ENCODE measurements around the gene EPN2. TPM values are rescaled to one million over a fixed set of nuclear protein-coding genes. Genes with fewer than 3 reads are reported as not detected.

EPN2 gene
- polyA plus RNA-seq, 1 donor (not counting 4 experiments of a cell fraction or from before 2014, with no cell fraction given): 30.2 TPM

DNA sequence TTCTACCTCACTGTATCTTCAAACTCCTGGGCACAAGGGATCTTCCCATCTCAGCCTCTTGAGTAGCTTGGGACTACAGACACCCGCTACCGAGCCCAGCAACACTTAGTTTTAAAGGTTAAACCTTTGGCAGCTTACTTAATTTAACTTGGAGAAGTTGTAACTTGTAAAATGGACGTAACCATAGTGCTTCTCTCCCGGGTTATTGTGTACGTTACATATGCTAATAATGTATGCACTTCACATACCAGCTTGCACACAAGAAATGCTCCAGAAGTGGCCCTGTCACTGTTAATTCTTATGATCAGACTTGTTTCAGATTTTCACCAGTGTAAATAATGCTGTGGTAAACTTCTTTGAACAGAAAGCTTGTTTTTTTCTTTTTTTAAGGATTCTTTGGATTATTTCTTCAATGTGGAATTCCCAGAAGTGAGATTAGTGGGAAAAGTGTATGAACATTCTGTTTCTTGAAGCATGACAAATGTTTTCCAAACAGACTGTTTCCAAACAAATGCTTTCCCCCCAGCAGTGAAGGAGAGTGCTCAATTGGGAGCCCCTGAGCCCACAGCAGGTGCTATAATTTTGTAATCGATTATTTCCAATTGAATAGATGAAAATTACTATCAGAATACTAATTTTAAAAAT lies 61.5 kb downstream of the EPN2 start:
- Histone ChIP-seq H3K27ac (ENCODE audit: control insufficient read depth, insufficient read depth, low read length) (no peak overlapping the region), H3K9me1 (ENCODE audit: control insufficient read depth, extremely low read depth, insufficient read depth, low read length) (peaks cover 7% of the 10 kb centered on the region), H3K27me3 (ENCODE audit: control insufficient read depth, extremely low read depth, insufficient read depth, low read length) (no peaks in the 10 kb centered on the region), H3K4me3 (ENCODE audit: control insufficient read depth in 2 of 3, extremely low read depth in 1 of 3, insufficient read depth in 2 of 3, low read depth in 1 of 3, low read length in 3 of 3) (no peak overlapping the region), H3K4me2 (ENCODE audit: control insufficient read depth, extremely low read depth, insufficient read depth, low read depth, low read length) (no peak overlapping the region), H3K9ac (ENCODE audit: control insufficient read depth, extremely low read depth, insufficient read depth, low read length) (no peak overlapping the region), H3K79me2 (ENCODE audit: control insufficient read depth, insufficient read depth, low read length) (no peaks in the 10 kb centered on the region), H4K20me1 (ENCODE audit: control insufficient read depth, extremely low read depth, insufficient read depth, low read length) (peaks cover 3% of the 10 kb centered on the region), H3K4me1 (ENCODE audit: control insufficient read depth, extremely low read depth, insufficient read depth, low read length) (no peaks in the 10 kb centered on the region), H3K9me3 (ENCODE audit: control insufficient read depth, low read depth, low read length) (no peaks in the 10 kb centered on the region), H2AFZ (ENCODE audit: control insufficient read depth, low read length) (no peak overlapping the region), H3K36me3 (ENCODE audit: control insufficient read depth in 2 of 2, extremely low read depth in 1 of 2, insufficient read depth in 2 of 2, low read length in 2 of 2) (peaks cover 6 to 7% of the 10 kb centered on the region in 2 experiments)
- DNase-seq (ENCODE audit: low read depth, low spot score): no peak
- dilution Hi-C loops (cut with MboI; ENCODE audit: extremely low pct_ligation_motif_present, low sequenced_read_pairs): no loop called here
- TF ChIP-seq, protein P1, sequence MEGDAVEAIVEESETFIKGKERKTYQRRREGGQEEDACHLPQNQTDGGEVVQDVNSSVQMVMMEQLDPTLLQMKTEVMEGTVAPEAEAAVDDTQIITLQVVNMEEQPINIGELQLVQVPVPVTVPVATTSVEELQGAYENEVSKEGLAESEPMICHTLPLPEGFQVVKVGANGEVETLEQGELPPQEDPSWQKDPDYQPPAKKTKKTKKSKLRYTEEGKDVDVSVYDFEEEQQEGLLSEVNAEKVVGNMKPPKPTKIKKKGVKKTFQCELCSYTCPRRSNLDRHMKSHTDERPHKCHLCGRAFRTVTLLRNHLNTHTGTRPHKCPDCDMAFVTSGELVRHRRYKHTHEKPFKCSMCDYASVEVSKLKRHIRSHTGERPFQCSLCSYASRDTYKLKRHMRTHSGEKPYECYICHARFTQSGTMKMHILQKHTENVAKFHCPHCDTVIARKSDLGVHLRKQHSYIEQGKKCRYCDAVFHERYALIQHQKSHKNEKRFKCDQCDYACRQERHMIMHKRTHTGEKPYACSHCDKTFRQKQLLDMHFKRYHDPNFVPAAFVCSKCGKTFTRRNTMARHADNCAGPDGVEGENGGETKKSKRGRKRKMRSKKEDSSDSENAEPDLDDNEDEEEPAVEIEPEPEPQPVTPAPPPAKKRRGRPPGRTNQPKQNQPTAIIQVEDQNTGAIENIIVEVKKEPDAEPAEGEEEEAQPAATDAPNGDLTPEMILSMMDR (optimal IDR thresholded peaks at IDR 0.05 in 1 of 3, IDR thresholded peaks at IDR 0.05 in 1 of 3, conservative IDR thresholded peaks at IDR 0.05 in 1 of 3; ENCODE audit: extremely low read depth in 1 of 3, insufficient read depth in 2 of 3, low read length in 3 of 3): no peak
- no peak for TF ChIP-seq EZH2 (IDR thresholded peaks at IDR 0.05; ENCODE audit: low read length)
- no peak for FAIRE-seq

DNA sequence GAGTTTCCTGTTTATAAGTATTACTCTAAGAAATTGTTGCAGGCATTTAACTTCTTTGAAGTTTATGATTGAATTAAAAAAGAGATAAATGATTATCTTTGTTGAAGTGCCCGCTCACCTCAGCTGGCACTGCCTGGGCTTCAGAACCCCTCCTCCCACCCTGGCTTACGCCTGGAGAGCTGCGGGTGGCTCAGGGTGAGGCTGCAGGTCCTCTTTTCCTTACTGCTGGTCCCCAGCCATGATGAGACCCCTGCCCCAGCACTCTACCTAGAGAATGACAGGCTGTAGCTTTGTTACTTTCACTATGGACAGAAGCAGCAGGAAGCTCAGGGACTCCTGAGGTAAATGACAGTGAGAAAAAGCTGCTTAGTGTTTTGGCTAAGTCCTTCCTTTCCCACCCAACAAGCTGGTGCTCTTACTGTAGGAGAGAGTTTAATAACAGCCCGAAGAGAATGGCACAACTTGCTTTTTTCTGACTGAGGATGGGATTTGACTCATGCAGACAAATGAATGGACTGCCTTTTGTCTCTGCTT lies 62.1 kb downstream of the EPN2 start:
- H2AFZ ChIP-seq (ENCODE audit: control insufficient read depth, low read length): no peak overlapping the region
- no peaks in the 10 kb centered on the region for H3K27me3 ChIP-seq (ENCODE audit: control insufficient read depth, extremely low read depth, insufficient read depth, low read length)
- H3K4me1 ChIP-seq (ENCODE audit: control insufficient read depth, extremely low read depth, insufficient read depth, low read length): no peaks in the 10 kb centered on the region
- no peak for FAIRE-seq
- dilution Hi-C loops (cut with MboI; ENCODE audit: extremely low pct_ligation_motif_present, low sequenced_read_pairs): no loop called here
- H3K9me1 ChIP-seq (ENCODE audit: control insufficient read depth, extremely low read depth, insufficient read depth, low read length): peaks cover 7% of the 10 kb centered on the region
- H3K79me2 ChIP-seq (ENCODE audit: control insufficient read depth, insufficient read depth, low read length): peaks cover 3% of the 10 kb centered on the region
- H3K36me3 ChIP-seq (ENCODE audit: control insufficient read depth in 2 of 2, extremely low read depth in 1 of 2, insufficient read depth in 2 of 2, low read length in 2 of 2): peaks cover 6 to 9% of the 10 kb centered on the region in 2 experiments
- no peak for DNase-seq (ENCODE audit: low read depth, low spot score)
- peaks cover 3% of the 10 kb centered on the region for H4K20me1 ChIP-seq (ENCODE audit: control insufficient read depth, extremely low read depth, insufficient read depth, low read length)
- no peaks in the 10 kb centered on the region for H3K9me3 ChIP-seq (ENCODE audit: control insufficient read depth, low read depth, low read length)
- no peak overlapping the region for H3K27ac ChIP-seq (ENCODE audit: control insufficient read depth, insufficient read depth, low read length)
- no peak overlapping the region for H3K9ac ChIP-seq (ENCODE audit: control insufficient read depth, extremely low read depth, insufficient read depth, low read length)
- no peak for TF ChIP-seq EZH2 (IDR thresholded peaks at IDR 0.05; ENCODE audit: low read length)
- TF ChIP-seq, protein P1 (optimal IDR thresholded peaks at IDR 0.05 in 1 of 3, IDR thresholded peaks at IDR 0.05 in 1 of 3, conservative IDR thresholded peaks at IDR 0.05 in 1 of 3; ENCODE audit: extremely low read depth in 1 of 3, insufficient read depth in 2 of 3, low read length in 3 of 3): no peak
- no peak overlapping the region for H3K4me3 ChIP-seq (ENCODE audit: control insufficient read depth in 2 of 3, extremely low read depth in 1 of 3, insufficient read depth in 2 of 3, low read depth in 1 of 3, low read length in 3 of 3)
- no peak overlapping the region for H3K4me2 ChIP-seq (ENCODE audit: control insufficient read depth, extremely low read depth, insufficient read depth, low read depth, low read length)

All from keratinocyte (primary cell).